Measurements from ENCODE around the gene LYPLAL1.

The LYPLAL1 gene

DNA sequence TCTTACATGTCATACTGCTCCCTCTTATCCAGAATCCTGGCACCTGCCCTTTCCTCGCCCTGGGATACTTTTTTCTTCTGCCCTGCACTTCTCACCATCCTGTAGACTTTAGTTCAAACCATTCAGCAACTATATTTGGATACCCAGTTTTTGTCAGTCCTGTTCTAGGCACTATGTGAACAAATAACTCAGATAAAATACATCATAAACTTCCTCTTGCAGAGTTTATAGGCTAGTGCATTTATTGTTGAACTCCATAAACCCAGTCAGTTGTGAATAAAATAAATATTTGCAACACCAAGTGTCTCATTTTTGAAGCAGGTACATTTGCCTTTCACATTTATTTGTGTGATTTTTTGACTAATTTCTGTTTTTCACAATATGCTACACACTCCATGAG lies 4.3 kb downstream of the LYPLAL1 start:
- Histone ChIP-seq H3K4me1 (ENCODE audit: insufficient read depth, poor library complexity, severe bottlenecking) (peaks cover 7% of the 10 kb centered on the region), H3K27ac (ENCODE audit: poor library complexity, severe bottlenecking) (no peak overlapping the region), H3K36me3 (ENCODE audit: low read depth) (no peaks in the 10 kb centered on the region), H3K9me3 (ENCODE audit: severe bottlenecking) (no peaks in the 10 kb centered on the region), H3K4me3 (ENCODE audit: severe bottlenecking) (no peak overlapping the region), H3K27me3 (ENCODE audit: insufficient read depth, poor library complexity, severe bottlenecking) (no peaks in the 10 kb centered on the region)
- TF ChIP-seq, protein P1, sequence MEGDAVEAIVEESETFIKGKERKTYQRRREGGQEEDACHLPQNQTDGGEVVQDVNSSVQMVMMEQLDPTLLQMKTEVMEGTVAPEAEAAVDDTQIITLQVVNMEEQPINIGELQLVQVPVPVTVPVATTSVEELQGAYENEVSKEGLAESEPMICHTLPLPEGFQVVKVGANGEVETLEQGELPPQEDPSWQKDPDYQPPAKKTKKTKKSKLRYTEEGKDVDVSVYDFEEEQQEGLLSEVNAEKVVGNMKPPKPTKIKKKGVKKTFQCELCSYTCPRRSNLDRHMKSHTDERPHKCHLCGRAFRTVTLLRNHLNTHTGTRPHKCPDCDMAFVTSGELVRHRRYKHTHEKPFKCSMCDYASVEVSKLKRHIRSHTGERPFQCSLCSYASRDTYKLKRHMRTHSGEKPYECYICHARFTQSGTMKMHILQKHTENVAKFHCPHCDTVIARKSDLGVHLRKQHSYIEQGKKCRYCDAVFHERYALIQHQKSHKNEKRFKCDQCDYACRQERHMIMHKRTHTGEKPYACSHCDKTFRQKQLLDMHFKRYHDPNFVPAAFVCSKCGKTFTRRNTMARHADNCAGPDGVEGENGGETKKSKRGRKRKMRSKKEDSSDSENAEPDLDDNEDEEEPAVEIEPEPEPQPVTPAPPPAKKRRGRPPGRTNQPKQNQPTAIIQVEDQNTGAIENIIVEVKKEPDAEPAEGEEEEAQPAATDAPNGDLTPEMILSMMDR (IDR thresholded peaks at IDR 0.05; ENCODE audit: poor library complexity, severe bottlenecking) = no peak
- no peak for DNase-seq (ENCODE audit: low spot score)
- no peak for ATAC-seq (ENCODE audit: low read depth)

DNA sequence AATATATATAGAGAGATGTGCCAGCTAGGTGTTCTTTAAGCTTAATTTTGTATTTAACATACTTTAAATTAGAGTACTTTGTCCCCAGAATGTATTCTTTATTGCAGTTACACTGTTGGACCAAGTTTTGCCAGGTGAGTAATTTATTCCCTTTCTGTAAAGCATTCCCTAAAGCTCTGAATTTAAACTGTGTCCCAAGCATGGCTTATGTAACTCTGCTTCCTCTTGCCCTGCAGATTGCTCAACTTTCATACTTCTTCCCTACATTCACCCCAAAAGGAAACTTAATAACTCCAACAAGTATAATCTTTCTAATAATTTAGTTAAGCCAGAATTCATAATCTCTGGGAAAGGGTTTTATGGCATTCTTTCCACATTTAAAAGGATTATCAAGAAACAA lies 5.6 kb downstream of the LYPLAL1 start:
- ATAC-seq (ENCODE audit: low read depth) (no peak), DNase-seq (ENCODE audit: low spot score) (no peak)
- H3K4me1 ChIP-seq (ENCODE audit: insufficient read depth, poor library complexity, severe bottlenecking) = peaks cover 7% of the 10 kb centered on the region
- no peak overlapping the region for H3K27ac ChIP-seq (ENCODE audit: poor library complexity, severe bottlenecking)
- TF ChIP-seq, protein P1 (IDR thresholded peaks at IDR 0.05; ENCODE audit: poor library complexity, severe bottlenecking) = no peak
- no peaks in the 10 kb centered on the region for H3K36me3 ChIP-seq (ENCODE audit: low read depth)
- no peaks in the 10 kb centered on the region for H3K9me3 ChIP-seq (ENCODE audit: severe bottlenecking)
- H3K4me3 ChIP-seq (ENCODE audit: severe bottlenecking) = no peak overlapping the region
- H3K27me3 ChIP-seq (ENCODE audit: insufficient read depth, poor library complexity, severe bottlenecking) = no peaks in the 10 kb centered on the region

DNA sequence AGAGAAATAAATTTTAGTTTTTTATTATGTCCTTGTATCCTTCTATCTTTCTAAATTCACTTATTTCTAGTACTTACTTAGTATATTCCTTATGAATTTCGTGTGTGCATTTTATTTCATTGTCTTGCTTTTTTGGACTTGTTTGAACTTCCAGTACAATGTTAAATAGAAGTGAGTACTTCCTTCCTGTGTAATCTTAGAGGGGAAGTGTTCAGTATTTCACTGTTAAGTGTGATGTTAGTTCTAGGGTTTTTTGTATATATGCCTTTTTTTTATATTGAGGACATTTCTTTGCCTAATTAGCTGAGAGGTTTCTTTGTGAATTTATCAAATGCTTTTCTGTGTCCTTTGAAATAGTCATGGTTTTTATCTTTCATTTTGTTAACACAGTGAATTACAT lies 10.7 kb downstream of the LYPLAL1 start:
- Histone ChIP-seq H3K4me1 (ENCODE audit: insufficient read depth, poor library complexity, severe bottlenecking) (no peaks in the 10 kb centered on the region), H3K27me3 (ENCODE audit: insufficient read depth, poor library complexity, severe bottlenecking) (no peaks in the 10 kb centered on the region), H3K4me3 (ENCODE audit: severe bottlenecking) (no peak overlapping the region), H3K27ac (ENCODE audit: poor library complexity, severe bottlenecking) (no peak overlapping the region), H3K9me3 (ENCODE audit: severe bottlenecking) (no peaks in the 10 kb centered on the region), H3K36me3 (ENCODE audit: low read depth) (no peaks in the 10 kb centered on the region)
- no peak for DNase-seq (ENCODE audit: low spot score)
- TF ChIP-seq, protein P1 (IDR thresholded peaks at IDR 0.05; ENCODE audit: poor library complexity, severe bottlenecking) = no peak
- no peak for ATAC-seq (ENCODE audit: low read depth)

DNA sequence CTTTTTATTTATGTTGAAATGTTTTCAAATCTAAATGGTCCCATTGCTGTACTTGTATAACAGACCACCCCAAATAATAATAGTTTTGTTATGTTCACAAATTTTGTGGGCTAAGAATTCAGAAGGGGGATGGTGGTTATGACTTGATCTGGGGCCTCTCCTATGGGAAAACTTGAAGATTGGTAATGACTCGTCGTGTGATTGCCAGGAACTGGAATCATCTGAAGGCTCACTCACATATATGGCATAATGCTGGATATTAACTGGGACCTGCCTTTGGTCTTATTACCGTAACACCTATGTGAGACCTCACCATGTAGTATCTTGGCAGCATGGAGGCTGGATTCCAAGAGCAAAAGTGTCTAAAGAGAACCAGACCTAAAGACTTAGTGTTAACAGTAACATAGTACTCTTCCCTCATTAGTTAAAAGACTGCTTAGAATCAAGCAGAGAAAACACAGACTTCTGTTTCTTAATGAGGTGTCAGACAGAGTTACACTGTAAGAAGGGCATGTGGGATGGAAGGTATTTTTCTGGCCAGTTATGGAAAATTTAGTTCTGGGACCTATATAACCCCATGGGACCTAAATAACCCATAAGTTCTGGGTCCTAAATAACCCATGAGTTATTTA lies 11.9 kb downstream of the LYPLAL1 start:
- DNase-seq (ENCODE audit: low spot score) (no peak), ATAC-seq (ENCODE audit: low read depth) (no peak)
- no peak overlapping the region for H3K4me3 ChIP-seq (ENCODE audit: severe bottlenecking)
- no peak overlapping the region for H3K27ac ChIP-seq (ENCODE audit: poor library complexity, severe bottlenecking)
- H3K27me3 ChIP-seq (ENCODE audit: insufficient read depth, poor library complexity, severe bottlenecking) = no peaks in the 10 kb centered on the region
- no peaks in the 10 kb centered on the region for H3K4me1 ChIP-seq (ENCODE audit: insufficient read depth, poor library complexity, severe bottlenecking)
- no peaks in the 10 kb centered on the region for H3K9me3 ChIP-seq (ENCODE audit: severe bottlenecking)
- H3K36me3 ChIP-seq (ENCODE audit: low read depth) = no peaks in the 10 kb centered on the region
- TF ChIP-seq, protein P1 (IDR thresholded peaks at IDR 0.05; ENCODE audit: poor library complexity, severe bottlenecking) = no peak

DNA sequence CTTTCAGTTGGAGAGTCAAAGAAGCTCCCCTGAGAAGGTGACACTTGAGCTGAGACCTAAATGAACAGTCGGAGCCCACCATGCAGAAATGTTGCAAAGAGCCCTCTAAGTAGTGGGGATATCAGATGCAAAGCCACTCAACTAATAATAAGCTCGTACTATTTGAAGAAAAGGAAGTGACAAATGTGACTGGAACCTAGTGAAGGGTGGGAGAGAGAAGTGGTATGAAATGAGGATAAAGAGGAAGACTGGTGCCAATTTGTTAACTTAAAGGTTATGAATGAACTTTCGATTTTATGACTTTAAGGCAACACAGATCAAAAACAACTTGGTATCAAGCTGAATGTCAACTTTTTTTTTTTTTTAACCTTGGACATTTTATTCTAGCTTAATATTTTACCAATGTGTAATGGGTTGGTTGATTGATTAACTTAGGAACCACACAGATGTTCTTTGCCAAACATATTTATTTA lies 14.7 kb downstream of the LYPLAL1 start:
- TF ChIP-seq, protein P1 (IDR thresholded peaks at IDR 0.05; ENCODE audit: poor library complexity, severe bottlenecking) = no peak
- no peak for DNase-seq (ENCODE audit: low spot score)
- Histone ChIP-seq H3K4me3 (ENCODE audit: severe bottlenecking) (no peak overlapping the region), H3K36me3 (ENCODE audit: low read depth) (no peaks in the 10 kb centered on the region), H3K4me1 (ENCODE audit: insufficient read depth, poor library complexity, severe bottlenecking) (no peaks in the 10 kb centered on the region), H3K9me3 (ENCODE audit: severe bottlenecking) (no peaks in the 10 kb centered on the region), H3K27ac (ENCODE audit: poor library complexity, severe bottlenecking) (no peak overlapping the region), H3K27me3 (ENCODE audit: insufficient read depth, poor library complexity, severe bottlenecking) (no peaks in the 10 kb centered on the region)
- ATAC-seq (ENCODE audit: low read depth) = no peak

Measured in RWPE2 (cell line).